8988T (cell line): ENCODE data around the gene VEGFB.

ENCODE experiments used
- DNase-seq: peaks from one replicate; pipeline ENCODE4 v3.0.0; 2011

VEGFB gene

GRCh38 chr11:64284962-64285884, 50.8 kb downstream of the VEGFB start, which contains the start of gene GPR137:
Gene GPR137 (plus strand): TSS chr11:64285848. CDS start chr11:64286525, 677 bp downstream.
- peak; percentile 93 for DNase-seq

DNA sequence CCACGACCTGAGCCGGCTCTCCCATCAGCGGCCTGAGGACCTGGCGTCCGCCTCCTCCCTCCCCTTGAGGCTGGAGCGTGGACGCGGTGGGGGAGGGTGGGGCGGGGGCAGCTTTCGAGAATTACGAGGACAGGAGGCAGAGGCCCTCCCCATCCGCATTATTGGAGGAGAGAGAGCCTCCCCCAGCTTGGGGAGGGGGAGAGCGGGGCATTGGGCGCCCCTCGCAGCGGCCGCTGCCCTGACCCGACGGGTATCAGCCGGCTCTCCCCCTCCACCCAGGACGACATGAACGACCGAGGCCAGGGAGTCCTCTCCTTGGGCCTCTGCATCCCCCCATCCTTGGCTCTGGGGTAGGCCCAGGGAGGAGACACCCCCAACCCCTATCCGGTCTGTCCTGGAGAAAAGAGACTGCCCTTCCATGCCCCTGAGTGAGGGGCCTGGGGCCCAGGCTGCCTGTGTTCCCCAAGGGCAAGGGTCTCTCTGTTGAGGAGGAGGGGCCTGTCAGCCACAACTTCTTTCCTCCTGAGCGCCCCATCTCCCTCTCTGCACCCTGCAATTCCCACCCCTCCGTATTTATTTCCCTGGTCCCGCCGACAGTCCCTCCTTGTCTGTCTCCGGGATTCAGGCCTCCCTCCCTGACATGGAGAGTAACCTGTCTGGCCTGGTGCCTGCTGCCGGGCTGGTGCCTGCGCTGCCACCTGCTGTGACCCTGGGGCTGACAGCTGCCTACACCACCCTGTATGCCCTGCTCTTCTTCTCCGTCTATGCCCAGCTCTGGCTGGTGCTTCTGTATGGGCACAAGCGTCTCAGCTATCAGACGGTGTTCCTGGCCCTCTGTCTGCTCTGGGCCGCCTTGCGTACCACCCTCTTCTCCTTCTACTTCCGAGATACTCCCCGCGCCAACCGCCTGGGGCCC, 51.8 kb downstream of the VEGFB start:
- DNase-seq: peak; percentile 79

- no peak for DNase-seq
These were observed 52.4 kb downstream of the VEGFB start for GRCh38 chr11:64286801-64287159.

- no peak for DNase-seq
These were observed 53.4 kb downstream of the VEGFB start for GRCh38 chr11:64287676-64288352.

- no peak for DNase-seq
These were observed 54.0 kb downstream of the VEGFB start for GRCh38 chr11:64288353-64288750.
